Keratinocyte (primary cell): ENCODE data around the gene TMEM61.

ENCODE experiments used
- CTCF ChIP-seq, 3 experiments: IDR thresholded peaks in 1 of 3; conservative IDR thresholded peaks in 1 of 3; optimal IDR thresholded peaks in 1 of 3; 2 replicates in 2 of 3; 3 replicates in 1 of 3; pipeline versions ENCODE3 to v1.5.1; 2011; ENCODE audit warnings: low read length in 3 of 3, mild to moderate bottlenecking in 3 of 3, moderate library complexity in 2 of 3, control low read depth in 1 of 3, inconsistent platforms in 1 of 3; ENCODE audit not compliant: insufficient read depth in 2 of 3; ENCODE audit errors: extremely low read depth in 1 of 3
- EZH2 ChIP-seq: IDR thresholded peaks from one replicate; pipeline ENCODE4 v1.6.1; 2012; ENCODE audit warnings: inconsistent platforms, mild to moderate bottlenecking, low read length, moderate library complexity

GRCh38 chr1:55039342-55040082 lies 59.1 kb downstream of the TMEM61 start, which contains the start of gene PCSK9:
- TF ChIP-seq CTCF (optimal IDR thresholded peaks at IDR 0.05 in 1 of 3, IDR thresholded peaks at IDR 0.05 in 1 of 3, conservative IDR thresholded peaks at IDR 0.05 in 1 of 3; ENCODE audit: extremely low read depth in 1 of 3, insufficient read depth in 2 of 3, low read length in 3 of 3) (no peak), EZH2 (no peak)
